H9 (cell line): ENCODE data around the gene JAK1. TPM values are rescaled to one million over a fixed set of nuclear protein-coding genes. Genes with fewer than 3 reads are reported as not detected.

Experiments used
- DNase-seq: peaks from one replicate; pipeline ENCODE4 v3.0.0-alpha.2; 2017
- H2AFZ ChIP-seq: one replicate; pipeline ENCODE4 v1.6.1; 2013; ENCODE audit warnings: mild to moderate bottlenecking, low read length, control low read depth, moderate library complexity
- H2AK5ac ChIP-seq: 2 replicates; pipeline ENCODE4 v1.6.1; 2013; ENCODE audit warnings: low read length, control low read depth, mixed read lengths; ENCODE audit not compliant: insufficient read length
- H2BK120ac ChIP-seq: one replicate; pipeline ENCODE4 v1.6.1; 2013; ENCODE audit warnings: low read depth, mild to moderate bottlenecking, low read length, control low read depth, inconsistent platforms; ENCODE audit not compliant: poor library complexity, severe bottlenecking
- H2BK12ac ChIP-seq: 2 replicates; pipeline ENCODE4 v1.6.1; 2013; ENCODE audit warnings: low read length, control low read depth, mixed read lengths, low read depth; ENCODE audit not compliant: insufficient read length
- H2BK15ac ChIP-seq: 2 replicates; pipeline ENCODE4 v1.6.1; 2013; ENCODE audit warnings: low read depth, low read length, control low read depth
- H2BK20ac ChIP-seq: one replicate; pipeline ENCODE4 v1.6.1; 2013; ENCODE audit warnings: low read depth, mild to moderate bottlenecking, low read length, control low read depth, inconsistent platforms; ENCODE audit not compliant: poor library complexity, severe bottlenecking
- H2BK5ac ChIP-seq: 2 replicates; pipeline ENCODE4 v1.6.1; 2013; ENCODE audit warnings: low read length, control low read depth, mixed read lengths; ENCODE audit not compliant: insufficient read length
- H3K14ac ChIP-seq: 2 replicates; pipeline ENCODE4 v1.6.1; 2013; ENCODE audit warnings: low read length, control low read depth; ENCODE audit not compliant: insufficient read depth
- H3K18ac ChIP-seq: 2 replicates; pipeline ENCODE4 v1.6.1; 2013; ENCODE audit warnings: low read depth, mild to moderate bottlenecking, mixed read lengths, low read length, control low read depth; ENCODE audit not compliant: insufficient read length
- H3K23ac ChIP-seq: 2 replicates; pipeline ENCODE4 v1.6.1; 2013; ENCODE audit warnings: low read length, control low read depth, mixed read lengths, low read depth; ENCODE audit not compliant: insufficient read length
- H3K23me2 ChIP-seq: 2 replicates; pipeline ENCODE4 v1.6.1; 2013; ENCODE audit warnings: low read depth, mild to moderate bottlenecking, mixed read lengths, low read length, control low read depth; ENCODE audit not compliant: insufficient read length, poor library complexity, severe bottlenecking
- H3K27ac ChIP-seq: 2 replicates; pipeline ENCODE4 v1.5.1; 2013; ENCODE audit warnings: low read length, control low read depth, mixed read lengths, low read depth; ENCODE audit not compliant: insufficient read length
- H3K27me3 ChIP-seq: 2 replicates; pipeline ENCODE4 v1.6.1; 2013; ENCODE audit warnings: low read length, control low read depth, inconsistent platforms; ENCODE audit not compliant: insufficient read depth
- H3K4ac ChIP-seq: 2 replicates; pipeline ENCODE4 v1.6.1; 2013; ENCODE audit warnings: low read depth, mild to moderate bottlenecking, control low read depth, inconsistent platforms, low read length, moderate library complexity
- H3K4me1 ChIP-seq: 2 replicates; pipeline ENCODE4 v1.6.1; 2013; ENCODE audit warnings: low read length, control low read depth, inconsistent platforms; ENCODE audit not compliant: insufficient read depth
- H3K4me2 ChIP-seq: 2 replicates; pipeline ENCODE4 v1.6.1; 2013; ENCODE audit warnings: low read length, control low read depth, mixed read lengths; ENCODE audit not compliant: insufficient read length, insufficient read depth
- H3K56ac ChIP-seq: 2 replicates; pipeline ENCODE4 v1.6.1; 2013; ENCODE audit warnings: low read depth, mild to moderate bottlenecking, mixed read lengths, low read length, control low read depth; ENCODE audit not compliant: insufficient read length
- H3K79me1 ChIP-seq: 2 replicates; pipeline ENCODE4 v1.6.1; 2013; ENCODE audit warnings: low read depth, mild to moderate bottlenecking, moderate library complexity, low read length, control low read depth, inconsistent platforms; ENCODE audit not compliant: insufficient read depth, poor library complexity, severe bottlenecking
- H3K79me2 ChIP-seq: 2 replicates; pipeline ENCODE4 v1.6.1; 2013; ENCODE audit warnings: low read length, control low read depth, inconsistent platforms; ENCODE audit not compliant: insufficient read depth
- H3K9ac ChIP-seq: 2 replicates; pipeline ENCODE4 v1.6.1; 2013; ENCODE audit warnings: low read length, control low read depth, mixed read lengths; ENCODE audit not compliant: insufficient read length; ENCODE audit errors: extremely low read depth
- H3K9me3 ChIP-seq: one replicate; pipeline ENCODE4 v1.6.1; 2013; ENCODE audit warnings: low read depth, low read length, inconsistent platforms; ENCODE audit not compliant: control insufficient read depth
- H3T11ph ChIP-seq: one replicate; pipeline ENCODE4 v1.6.1; 2013; ENCODE audit warnings: mild to moderate bottlenecking, low read length, control low read depth, inconsistent platforms
- H4K20me1 ChIP-seq: one replicate; pipeline ENCODE4 v1.6.1; 2013; ENCODE audit not compliant: control insufficient read depth, insufficient read length, insufficient read depth
- H4K5ac ChIP-seq: 2 replicates; pipeline ENCODE4 v1.6.1; 2013; ENCODE audit warnings: low read depth, mild to moderate bottlenecking, mixed read lengths, low read length, control low read depth; ENCODE audit not compliant: insufficient read length
- H4K8ac ChIP-seq: replicated peaks from 2 replicates; pipeline ENCODE4 v1.6.1; 2013; ENCODE audit warnings: low read length, control low read depth, mixed read lengths, low read depth; ENCODE audit not compliant: insufficient read length
- H4K91ac ChIP-seq: 2 replicates; pipeline ENCODE4 v1.6.1; 2013; ENCODE audit warnings: low read depth, mild to moderate bottlenecking, moderate library complexity, mixed read lengths, low read length, control low read depth; ENCODE audit not compliant: insufficient read length
- H3K27ac Mint-ChIP-seq, 3 experiments: 2 replicates in 2 of 3; 3 replicates in 1 of 3; pipeline ENCODE4 v1.8.0; 2020 to 2021; ENCODE audit warnings: mixed read lengths in 3 of 3, mild to moderate bottlenecking in 1 of 3, moderate library complexity in 1 of 3
- H3K27me3 Mint-ChIP-seq: 2 replicates; pipeline ENCODE4 v1.8.0; 2021; ENCODE audit warnings: low read depth, mild to moderate bottlenecking, moderate library complexity, mixed read lengths
- H3K36me3 Mint-ChIP-seq, 3 experiments: 2 replicates in 2 of 3; 3 replicates in 1 of 3; pipeline ENCODE4 v1.8.0; 2020 to 2021; ENCODE audit warnings: low read depth in 3 of 3, mixed read lengths in 3 of 3; ENCODE audit not compliant: insufficient read depth in 1 of 3
- H3K4me1 Mint-ChIP-seq, 2 experiments: 2 replicates each; pipeline ENCODE4 v1.8.0; 2020; ENCODE audit warnings: mixed read lengths in 2 of 2
- H3K4me3 Mint-ChIP-seq, 2 experiments: 2 replicates in 1 of 2; 3 replicates in 1 of 2; pipeline ENCODE4 v1.8.0; 2020 to 2021; ENCODE audit warnings: mild to moderate bottlenecking in 2 of 2, mixed read lengths in 2 of 2, moderate library complexity in 1 of 2
- H3K9me3 Mint-ChIP-seq, 2 experiments: 2 replicates in 1 of 2; 3 replicates in 1 of 2; pipeline ENCODE4 v1.8.0; 2020; ENCODE audit warnings: mild to moderate bottlenecking in 2 of 2, mixed read lengths in 2 of 2, moderate library complexity in 1 of 2
- WGBS: extraction: QIAGEN DNeasy Blood & Tissue Kit; methylation state at CpG from one replicate; pipeline ENCODE4 v1.1.7; 2013; ENCODE audit warnings: missing lambda C conversion rate, low lambda C conversion rate, mixed read lengths; ENCODE audit not compliant: insufficient read length; ENCODE audit errors: extremely low coverage; 5-methylcytosine and 5-hydroxymethylcytosine counted together
- total RNA-seq: library from RNA; stranded (reverse); gene quantifications from 2 replicates; pipeline ENCODE4 v1.2.1, GENCODE V29; 2021
- TF ChIP-seq, protein P1 (sequence below): fragments of 200-600 bp; sonication (generic); conservative IDR thresholded peaks from 3 replicates; pipeline ENCODE4 v1.8.0; 2021; ENCODE audit warnings: antibody characterized with exemption, mild to moderate bottlenecking

JAK1 gene
- total RNA-seq, 1 experiment from 2014 or later, result 12.8 TPM

DNA sequence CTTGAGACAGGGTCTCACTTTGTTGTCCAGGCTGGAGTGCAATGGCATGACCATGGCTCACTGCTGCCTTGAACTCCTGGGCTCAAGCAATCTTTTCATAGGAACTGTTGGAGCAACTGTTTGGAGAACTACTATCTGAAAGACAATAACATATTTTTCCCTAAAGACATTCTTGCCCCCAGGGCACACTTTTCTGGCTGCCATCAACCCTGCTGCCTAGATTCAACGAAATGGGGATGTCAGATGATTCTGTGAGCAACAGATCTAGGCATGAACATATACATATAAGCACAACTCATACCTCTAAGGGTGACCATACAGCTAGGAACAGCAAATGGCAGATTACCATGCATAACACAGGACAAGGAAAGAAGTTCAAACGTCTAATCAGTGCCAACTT, 27.4 kb downstream of the JAK1 start:
- H3K4me1 ChIP-seq, result no peaks in the 10 kb centered on the region
- H3K18ac ChIP-seq, result no peak overlapping the region
- no peaks in the 10 kb centered on the region for H3K9me3 Mint-ChIP-seq

More for the DNA sequence above, 27.4 kb downstream of the JAK1 start:
- H4K8ac ChIP-seq, result no peak overlapping the region
- no peak for DNase-seq
- no peak overlapping the region for H3K27ac ChIP-seq
- Mint-ChIP-seq H3K4me1 (peaks cover 7 to 10% of the 10 kb centered on the region in 2 experiments), H3K27ac (no peak overlapping the region), H3K27me3 (no peaks in the 10 kb centered on the region), H3K36me3 (no peaks in the 10 kb centered on the region), H3K4me3 (no peak overlapping the region)
- TF ChIP-seq, protein P1, sequence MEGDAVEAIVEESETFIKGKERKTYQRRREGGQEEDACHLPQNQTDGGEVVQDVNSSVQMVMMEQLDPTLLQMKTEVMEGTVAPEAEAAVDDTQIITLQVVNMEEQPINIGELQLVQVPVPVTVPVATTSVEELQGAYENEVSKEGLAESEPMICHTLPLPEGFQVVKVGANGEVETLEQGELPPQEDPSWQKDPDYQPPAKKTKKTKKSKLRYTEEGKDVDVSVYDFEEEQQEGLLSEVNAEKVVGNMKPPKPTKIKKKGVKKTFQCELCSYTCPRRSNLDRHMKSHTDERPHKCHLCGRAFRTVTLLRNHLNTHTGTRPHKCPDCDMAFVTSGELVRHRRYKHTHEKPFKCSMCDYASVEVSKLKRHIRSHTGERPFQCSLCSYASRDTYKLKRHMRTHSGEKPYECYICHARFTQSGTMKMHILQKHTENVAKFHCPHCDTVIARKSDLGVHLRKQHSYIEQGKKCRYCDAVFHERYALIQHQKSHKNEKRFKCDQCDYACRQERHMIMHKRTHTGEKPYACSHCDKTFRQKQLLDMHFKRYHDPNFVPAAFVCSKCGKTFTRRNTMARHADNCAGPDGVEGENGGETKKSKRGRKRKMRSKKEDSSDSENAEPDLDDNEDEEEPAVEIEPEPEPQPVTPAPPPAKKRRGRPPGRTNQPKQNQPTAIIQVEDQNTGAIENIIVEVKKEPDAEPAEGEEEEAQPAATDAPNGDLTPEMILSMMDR, result no peak
- no peak overlapping the region for H3K23ac ChIP-seq
- H3K79me2 ChIP-seq, result no peaks in the 10 kb centered on the region; the same call in 1 of the 2 replicates
- H2BK12ac ChIP-seq, result no peak overlapping the region
- no peak overlapping the region for H2BK5ac ChIP-seq
- H4K20me1 ChIP-seq, result no peaks in the 10 kb centered on the region
- no peak overlapping the region for H4K5ac ChIP-seq
- H3K56ac ChIP-seq, result no peak overlapping the region
- H4K91ac ChIP-seq, result no peak overlapping the region
- H3K23me2 ChIP-seq, result no peaks in the 10 kb centered on the region
- no peak overlapping the region for H3K4ac ChIP-seq
- H3K4me2 ChIP-seq, result no peak overlapping the region
- no CpG with 5 or more reads among the region's 2 CpGs for WGBS
- no peak overlapping the region for H2AK5ac ChIP-seq
- H3K9ac ChIP-seq, result no peak overlapping the region
- no peak overlapping the region for H3K14ac ChIP-seq
- no peaks in the 10 kb centered on the region for H3K27me3 ChIP-seq
- no peak overlapping the region for H3T11ph ChIP-seq
- no peaks in the 10 kb centered on the region for H3K79me1 ChIP-seq
- H2BK20ac ChIP-seq, result no peak overlapping the region
- no peak overlapping the region for H2BK120ac ChIP-seq
- no peak overlapping the region for H2AFZ ChIP-seq
- H3K9me3 ChIP-seq, result no peaks in the 10 kb centered on the region
- H2BK15ac ChIP-seq, result no peak overlapping the region
